Spleen (tissue), 11 donors: ENCODE measurements around the gene HOXC11. TPM values are rescaled to one million over a fixed set of nuclear protein-coding genes. Genes with fewer than 3 reads are reported as not detected.

Source experiments
- DNase-seq: peaks from one replicate; pipeline ENCODE4 v3.0.0-alpha.2; 2020
- H3K27ac ChIP-seq, 8 donors: fragments of 200-600 bp; sonication (generic) in 7 of 8; 1 replicate in 4 of 8; 2 replicates in 4 of 8; pipeline versions ENCODE4 v1.5.0 to v1.8.0; 2016 to 2021; ENCODE audit warnings: inconsistent platforms in 4 of 8, mild to moderate bottlenecking in 4 of 8, moderate library complexity in 1 of 8
- H3K27me3 ChIP-seq, 7 donors: fragments of 200-600 bp; sonication (generic) in 6 of 7; replicated peaks in 1 of 7; 1 replicate in 4 of 7; 2 replicates in 3 of 7; pipeline versions ENCODE4 v1.5.0 to v1.8.0; 2016 to 2021; ENCODE audit warnings: inconsistent platforms in 3 of 7, mild to moderate bottlenecking in 1 of 7
- H3K36me3 ChIP-seq, 6 donors: fragments of 200-600 bp; sonication (generic) in 5 of 6; 1 replicate in 4 of 6; 2 replicates in 2 of 6; pipeline versions ENCODE4 v1.5.0 to v1.8.0; 2016 to 2021; ENCODE audit warnings: inconsistent platforms in 2 of 6
- H3K4me1 ChIP-seq, 6 donors: fragments of 200-600 bp; sonication (generic) in 5 of 6; 1 replicate in 3 of 6; 2 replicates in 3 of 6; pipeline versions ENCODE4 v1.5.0 to v1.8.0; 2016 to 2021; ENCODE audit warnings: inconsistent platforms in 3 of 6
- H3K4me3 ChIP-seq, 8 donors: fragments of 200-600 bp; sonication (generic) in 7 of 8; 1 replicate in 4 of 8; 2 replicates in 4 of 8; pipeline versions ENCODE4 v1.5.0 to v1.8.0; 2016 to 2021; ENCODE audit warnings: inconsistent platforms in 4 of 8, mild to moderate bottlenecking in 4 of 8, moderate library complexity in 2 of 8
- H3K9me3 ChIP-seq, 8 donors: fragments of 200-600 bp; sonication (generic) in 7 of 8; 1 replicate in 4 of 8; 2 replicates in 4 of 8; pipeline versions ENCODE4 v1.5.0 to v1.8.0; 2016 to 2021; ENCODE audit warnings: inconsistent platforms in 4 of 8
- CTCF ChIP-seq, 11 experiments: fragments of 200-600 bp in 7 of 11; fragments of 450-650 bp in 4 of 11; sonication (generic) in 4 of 11; IDR thresholded peaks in 8 of 11; conservative IDR thresholded peaks in 3 of 11; 1 replicate in 7 of 11; 2 replicates in 4 of 11; pipeline versions ENCODE4 v1.4.0 to v1.8.0; 2016 to 2021; ENCODE audit warnings: antibody characterized with exemption in 11 of 11, inconsistent platforms in 4 of 11, mild to moderate bottlenecking in 1 of 11
- POLR2A ChIP-seq, 3 donors: fragments of 450-650 bp; IDR thresholded peaks; one replicate each; pipeline ENCODE4 v1.5.1; 2017; ENCODE audit warnings: antibody characterized with exemption in 3 of 3, mild to moderate bottlenecking in 1 of 3
- POLR2AphosphoS5 ChIP-seq, 3 donors: sonication (generic); formaldehyde crosslinking; IDR thresholded peaks; one replicate each; pipeline ENCODE4 v1.5.1; 2017; ENCODE audit warnings: antibody characterized with exemption in 3 of 3
- WGBS, 5 donors: extraction: QIAGEN DNeasy Blood & Tissue Kit in 3 of 5; methylation state at CpG; one replicate each; pipeline versions ENCODE4 v1.1.5 to v1.1.7; 2013 to 2018; 5-methylcytosine and 5-hydroxymethylcytosine counted together
- intact Hi-C: fragments of 100-400 bp; cut with DNase I; formaldehyde crosslinking; loops from one replicate; pipeline ENCODE4 v1.15.0; 2023; ENCODE audit warnings: low total_unique reads
- polyA plus RNA-seq, 3 donors: library from polyadenylated mRNA; stranded (reverse); fragments of 200-250 nt; gene quantifications; one replicate each; pipeline ENCODE4 v1.2.1, GENCODE V29; 2013
- total RNA-seq, 7 donors: library from RNA; depleted of rRNA in 3 of 7; stranded (reverse); fragments of >200 nt in 3 of 7; fragmentation: NEBNext Ultra II Directional in 4 of 7; extraction: Animal tissue kit (Norgen Biotek cat#: 25700) in 4 of 7; gene quantifications; one replicate each; pipeline versions ENCODE4 v1.1.0 to v1.2.1, GENCODE V29; 2016 to 2021
- donor health status: healthy with polysubstance abuse.
- donor health status: DM: no; HTN: no; CAD: no; lungs with moderate emphysema.
- donor health status: DM: no; HTN: no; CAD: no.
- donor health status: Bipolar disorder and iron deficiency.
- donor health status: healthy.
- donor health status: DM: no; HTN: no; CAD: no.
- donor health status: DM: yes; HTN: yes; CAD: no.

HOXC11 gene
- total and polyA plus RNA-seq, 10 donors, result not detected

- intact Hi-C loops, result no loop called here
- Histone ChIP-seq H3K27me3 (peaks cover 9 to 100% (median 99%) of the 10 kb centered on the region in 7 donors), H3K4me1 (peaks cover 0 to 47% (median 26%) of the 10 kb centered on the region in 6 donors), H3K9me3 (no peaks in the 10 kb centered on the region), H3K4me3 (no peak overlapping the region), H3K36me3 (no peaks in the 10 kb centered on the region), H3K27ac (no peak overlapping the region)
- 8 to 10% (median 10%) methylated on average over 15 of the region's 15 CpGs for WGBS, 5 donors
- no peak for TF ChIP-seq POLR2AphosphoS5 (IDR thresholded peaks at IDR 0.05)
- TF ChIP-seq CTCF (IDR thresholded peaks at IDR 0.05 in 8 of 11, conservative IDR thresholded peaks at IDR 0.05 in 3 of 11), result no peak
- no peak for TF ChIP-seq POLR2A (IDR thresholded peaks at IDR 0.05)
- DNase-seq, result peak; percentile 4
These were observed 6.9 kb upstream of the HOXC11 start for GRCh38 chr12:53966085-53966384.

GRCh38 chr12:53966385-53967133, 6.4 kb upstream of the HOXC11 start:
- peak overlapping the region in 1 of 8 donors; percentile 28 for H3K4me3 ChIP-seq
- peaks cover 12 to 100% (median 99%) of the 10 kb centered on the region in 7 donors for H3K27me3 ChIP-seq
- no peaks in the 10 kb centered on the region for H3K9me3 ChIP-seq
- peak; percentile 33 for DNase-seq
- 7 to 13% (median 8%) methylated on average over 36 of the region's 36 CpGs for WGBS, 5 donors
- H3K27ac ChIP-seq, result no peak overlapping the region
- H3K36me3 ChIP-seq, result no peaks in the 10 kb centered on the region
- peaks cover 0 to 42% (median 24%) of the 10 kb centered on the region in 6 donors for H3K4me1 ChIP-seq
- TF ChIP-seq CTCF (IDR thresholded peaks at IDR 0.05 in 8 of 11, conservative IDR thresholded peaks at IDR 0.05 in 3 of 11), result no peak
- no peak for TF ChIP-seq POLR2AphosphoS5 (IDR thresholded peaks at IDR 0.05)
- TF ChIP-seq POLR2A (IDR thresholded peaks at IDR 0.05), result no peak
- intact Hi-C loops, result no loop called here

GRCh38 chr12:53967421-53967925, 5.5 kb upstream of the HOXC11 start:
- Histone ChIP-seq H3K27ac (no peak overlapping the region), H3K9me3 (no peaks in the 10 kb centered on the region), H3K4me3 (no peak overlapping the region), H3K36me3 (no peaks in the 10 kb centered on the region), H3K4me1 (peaks cover 0 to 38% (median 24%) of the 10 kb centered on the region in 6 donors), H3K27me3 (peaks cover 12 to 100% (median 99%) of the 10 kb centered on the region in 7 donors)
- DNase-seq, result no peak
- TF ChIP-seq POLR2AphosphoS5 (IDR thresholded peaks at IDR 0.05), result no peak
- TF ChIP-seq POLR2A (IDR thresholded peaks at IDR 0.05), result no peak
- no peak for TF ChIP-seq CTCF (IDR thresholded peaks at IDR 0.05 in 8 of 11, conservative IDR thresholded peaks at IDR 0.05 in 3 of 11)
- intact Hi-C loops, result no loop called here
- 4 to 10% (median 9%) methylated on average over 5 of the region's 5 CpGs for WGBS, 5 donors
